Measurements from ENCODE around the gene DNMT3A.
A peak's percentile ranks its signal among the peaks of the same experiment; 100 is the strongest.

Gene DNMT3A

DNA sequence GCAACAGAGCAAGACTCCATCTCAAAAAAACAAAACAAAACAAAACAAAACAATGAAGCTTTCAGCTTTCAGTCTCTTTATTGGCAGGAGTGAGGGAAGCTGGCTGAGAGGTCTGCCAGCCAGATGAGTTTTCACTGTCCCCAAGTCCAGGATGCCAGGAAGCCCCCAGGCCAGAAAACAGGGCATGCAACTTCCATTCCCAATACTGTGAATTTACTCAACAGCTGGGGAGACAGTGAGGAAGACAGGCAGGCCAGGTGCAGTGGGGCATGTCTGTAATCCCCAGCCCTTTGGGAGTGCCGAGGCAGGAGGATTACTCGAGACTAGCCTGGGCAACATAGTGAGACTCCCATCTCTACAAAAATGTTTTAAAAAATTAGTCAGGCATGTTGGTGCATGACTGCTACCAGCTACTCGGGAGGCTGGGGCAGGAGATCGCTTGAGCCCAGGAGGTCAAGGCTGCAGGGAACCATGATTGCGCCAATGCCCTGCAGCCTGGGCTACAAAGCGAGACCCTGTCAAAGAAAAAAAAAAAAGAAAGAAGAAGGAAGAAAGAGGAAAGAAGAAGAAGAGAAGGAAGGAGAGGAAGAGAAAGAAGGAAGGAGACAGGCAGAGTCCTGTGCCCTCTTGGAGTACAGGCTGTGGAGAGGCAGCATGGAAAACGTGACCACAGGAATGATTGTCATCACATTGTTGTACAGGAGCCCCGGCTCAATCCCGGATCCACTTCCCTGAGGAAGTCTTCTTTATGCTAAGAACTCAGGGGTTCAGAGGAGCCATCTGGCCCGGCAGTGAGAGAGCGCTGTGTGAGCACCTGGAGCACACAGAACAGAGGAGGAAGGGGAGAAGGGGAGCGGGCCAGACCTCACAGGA, 144.2 kb downstream of the DNMT3A start:
- DNase-seq: no peak

- DNase-seq: no peak
Observed at GRCh38 chr2:25194576-25195122, 147.1 kb downstream of the DNMT3A start.

DNA sequence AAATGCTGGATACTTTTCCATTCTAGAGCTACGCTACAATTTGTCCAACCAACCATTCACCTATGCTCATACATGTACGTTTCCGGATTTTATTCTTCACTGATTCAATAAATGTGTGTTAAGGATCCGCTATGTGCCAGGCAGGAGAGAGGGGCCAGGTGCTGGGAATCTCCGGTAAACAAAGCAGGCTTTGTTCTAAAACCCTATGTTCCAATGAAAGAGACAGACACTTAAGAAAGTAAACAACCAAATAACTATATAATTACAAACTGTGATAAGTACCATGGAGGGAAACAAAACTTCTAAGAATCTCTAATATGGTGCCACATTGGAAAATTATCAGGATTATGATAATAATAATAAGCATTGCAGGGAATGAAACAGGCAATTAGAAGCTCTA, 151.2 kb downstream of the DNMT3A start:
- peak; percentile 35 to 81 for DNase-seq

- DNase-seq: no peak
Observed at GRCh38 chr2:25188405-25188804, 153.3 kb downstream of the DNMT3A start.

DNA sequence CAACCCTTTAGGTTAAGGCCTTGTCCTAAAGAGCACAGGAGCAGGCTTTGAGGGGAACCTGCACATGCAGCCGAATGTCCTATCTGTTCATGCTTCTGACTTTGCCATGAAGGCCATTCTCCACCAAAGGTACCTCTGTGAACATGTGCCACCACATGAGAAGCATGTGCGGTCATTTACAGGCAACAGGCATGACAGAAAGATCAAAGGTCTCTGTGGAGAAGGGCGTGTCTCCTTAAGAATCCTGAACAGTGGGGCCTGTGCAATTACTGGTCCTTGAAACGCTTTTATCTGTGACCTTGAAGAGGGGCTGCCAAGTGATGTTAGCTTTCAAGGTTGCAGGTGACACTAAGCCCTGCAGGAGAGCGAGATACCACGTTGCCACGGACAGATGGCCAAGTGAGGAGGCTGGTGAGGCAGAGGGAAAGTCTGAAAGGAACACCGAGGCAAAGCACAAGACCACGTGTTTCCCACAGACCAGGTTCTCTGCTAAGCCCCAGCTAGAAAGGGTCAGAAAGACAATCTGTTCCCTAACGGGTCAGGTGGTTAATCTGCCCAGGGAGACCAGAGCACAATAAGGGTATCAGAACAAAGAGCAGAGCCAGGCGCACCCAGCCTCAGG, 153.9 kb downstream of the DNMT3A start:
- DNase-seq: no peak

GRCh38 chr2:25184254-25184653, 157.5 kb downstream of the DNMT3A start:
- no peak for DNase-seq

DNA sequence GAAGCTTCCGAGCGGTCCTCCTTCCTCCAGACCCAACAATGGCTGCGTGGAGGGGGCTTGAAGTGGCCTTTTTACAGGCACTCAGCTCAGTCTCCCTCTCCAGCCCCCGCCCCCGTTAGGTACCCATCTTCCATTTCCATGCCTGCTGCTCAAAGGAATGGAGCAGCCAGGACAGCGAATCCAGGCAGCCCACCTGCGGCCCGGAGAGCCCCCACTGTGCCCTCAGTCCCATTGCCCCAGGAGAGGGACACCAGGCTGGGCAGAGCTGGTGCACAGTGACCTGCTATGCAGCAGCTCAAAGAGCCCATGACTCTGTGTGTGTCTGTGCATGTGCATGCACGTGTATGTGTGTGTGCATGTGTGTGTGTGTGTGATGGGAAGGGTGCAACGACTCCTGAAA, 162.7 kb downstream of the DNMT3A start:
- no peak for DNase-seq
